GM23338 (cell line): ENCODE results near the gene ANGPTL3. TPM values are rescaled to one million over a fixed set of nuclear protein-coding genes. Genes with fewer than 3 reads are reported as not detected.

Source experiments
- ATAC-seq: fragments of 200-7000 bp; cut with Tn5 transposase; 3 replicates; pipeline ENCODE4 v1.9.1; 2020
- DNase-seq: peaks from one replicate; pipeline ENCODE4 v3.0.0-alpha.2; 2015; ENCODE audit warnings: low spot score
- H2AFZ ChIP-seq: fragments of 200-600 bp; sonication (generic); 2 replicates; pipeline ENCODE4 v1.8.0; 2016; ENCODE audit warnings: antibody characterized with exemption, mild to moderate bottlenecking, moderate library complexity
- H3F3A ChIP-seq: fragments of 200-600 bp; sonication (generic); replicated peaks from 2 replicates; pipeline ENCODE4 v1.8.0; 2017; ENCODE audit warnings: antibody characterized with exemption, mixed run types, low read depth
- H3K27ac ChIP-seq: fragments of 200-600 bp; sonication (generic); 2 replicates; pipeline ENCODE4 v1.6.1; 2016; ENCODE audit warnings: low read depth
- H3K27me3 ChIP-seq: fragments of 200-600 bp; sonication (generic); 2 replicates; pipeline ENCODE4 v1.8.0; 2016; ENCODE audit warnings: mild to moderate bottlenecking, mixed run types, moderate library complexity; ENCODE audit not compliant: insufficient read depth
- H3K36me3 ChIP-seq: fragments of 200-600 bp; sonication (generic); 2 replicates; pipeline ENCODE4 v1.8.0; 2016; ENCODE audit warnings: mild to moderate bottlenecking; ENCODE audit not compliant: insufficient read depth
- H3K4me1 ChIP-seq: fragments of 200-600 bp; sonication (generic); 2 replicates; pipeline ENCODE4 v1.8.0; 2016; ENCODE audit warnings: mild to moderate bottlenecking, moderate library complexity; ENCODE audit not compliant: insufficient read depth
- H3K4me2 ChIP-seq: fragments of 200-600 bp; sonication (generic); 2 replicates; pipeline ENCODE4 v1.7.1; 2017; ENCODE audit warnings: mixed run types
- H3K4me3 ChIP-seq: fragments of 200-600 bp; sonication (generic); 2 replicates; pipeline ENCODE4 v1.6.1; 2016; ENCODE audit warnings: mixed run types
- H3K79me2 ChIP-seq: fragments of 200-600 bp; sonication (generic); replicated peaks from 2 replicates; pipeline ENCODE4 v1.8.0; 2017; ENCODE audit warnings: mild to moderate bottlenecking; ENCODE audit not compliant: insufficient read depth
- H3K9me2 ChIP-seq: fragments of 200-600 bp; sonication (generic); 2 replicates; pipeline ENCODE4 v1.8.0; 2017; ENCODE audit not compliant: insufficient read depth
- H4K20me1 ChIP-seq: fragments of 200-600 bp; sonication (generic); replicated peaks from 2 replicates; pipeline ENCODE4 v1.8.0; 2017; ENCODE audit warnings: mild to moderate bottlenecking; ENCODE audit not compliant: insufficient read depth
- H3K27ac Mint-ChIP-seq: 2 replicates; pipeline ENCODE4 v1.8.0; 2020; ENCODE audit warnings: inconsistent platforms, mild to moderate bottlenecking, moderate library complexity, mixed read lengths
- H3K27me3 Mint-ChIP-seq: 3 replicates; pipeline ENCODE4 v1.8.0; 2022; ENCODE audit warnings: low read depth, mild to moderate bottlenecking, moderate library complexity, mixed read lengths, inconsistent platforms; ENCODE audit not compliant: insufficient read depth, poor library complexity
- H3K36me3 Mint-ChIP-seq: 3 replicates; pipeline ENCODE4 v1.8.0; 2021; ENCODE audit warnings: low read depth, mild to moderate bottlenecking, inconsistent platforms, moderate library complexity, mixed read lengths
- H3K4me1 Mint-ChIP-seq: 3 replicates; pipeline ENCODE4 v1.8.0; 2020; ENCODE audit warnings: mild to moderate bottlenecking, inconsistent platforms, mixed read lengths
- H3K4me3 Mint-ChIP-seq: 3 replicates; pipeline ENCODE4 v1.8.0; 2021; ENCODE audit warnings: moderate library complexity, mild to moderate bottlenecking, inconsistent platforms, mixed read lengths
- H3K9me3 Mint-ChIP-seq: 3 replicates; pipeline ENCODE4 v1.8.0; 2020; ENCODE audit warnings: moderate library complexity, mild to moderate bottlenecking, inconsistent platforms, mixed read lengths
- CREB1 ChIP-seq: fragments of 250-450 bp; sonication (Bioruptor Pico); IDR thresholded peaks from 2 replicates; pipeline ENCODE4 v1.5.0; 2020; ENCODE audit warnings: low read depth, mild to moderate bottlenecking, moderate library complexity
- CTCF ChIP-seq, 2 experiments: fragments of 200-600 bp in 1 of 2; sonication (generic) in 1 of 2; conservative IDR thresholded peaks; 2 replicates each; pipeline versions ENCODE4 v1.5.1 to v1.6.1; 2016 to 2017; ENCODE audit warnings: antibody characterized with exemption in 2 of 2, low read depth in 2 of 2, mild to moderate bottlenecking in 2 of 2, moderate library complexity in 1 of 2
- ETS1 ChIP-seq: IDR thresholded peaks from 2 replicates; pipeline ENCODE4 v1.6.1; 2016; ENCODE audit warnings: antibody characterized with exemption
- EZH2 ChIP-seq: fragments of 200-600 bp; sonication (generic); IDR thresholded peaks from one replicate; pipeline ENCODE4 v1.8.0; 2017; ENCODE audit warnings: antibody characterized with exemption, mild to moderate bottlenecking, low read depth; ENCODE audit not compliant: unreplicated experiment
- EZH2phosphoT487 ChIP-seq: fragments of 200-600 bp; sonication (generic); IDR thresholded peaks from one replicate; pipeline ENCODE4 v1.8.1; 2018; ENCODE audit warnings: antibody characterized with exemption; ENCODE audit not compliant: unreplicated experiment
- NANOG ChIP-seq: IDR thresholded peaks from 2 replicates; pipeline ENCODE4 v1.6.1; 2016; ENCODE audit warnings: antibody characterized with exemption, borderline replicate concordance
- POLR2AphosphoS5 ChIP-seq: IDR thresholded peaks from 2 replicates; pipeline ENCODE4 v1.6.1; 2016; ENCODE audit warnings: antibody characterized with exemption, low read depth
- REST ChIP-seq: IDR thresholded peaks from one replicate; pipeline ENCODE4 v1.6.1; 2018; ENCODE audit warnings: antibody characterized with exemption; ENCODE audit not compliant: unreplicated experiment
- STAT1 ChIP-seq: IDR thresholded peaks from one replicate; pipeline ENCODE4 v1.6.1; 2016; ENCODE audit warnings: antibody characterized with exemption; ENCODE audit not compliant: unreplicated experiment
- ZNF114 ChIP-seq: fragments of 250-450 bp; sonication (Bioruptor Pico); IDR thresholded peaks from 2 replicates; pipeline ENCODE4 v1.5.0; 2020; ENCODE audit warnings: mild to moderate bottlenecking, moderate library complexity
- ZNF331 ChIP-seq: fragments of 250-450 bp; sonication (Bioruptor Pico); IDR thresholded peaks from 2 replicates; pipeline ENCODE4 v1.5.0; 2020; ENCODE audit warnings: low read depth, mild to moderate bottlenecking, moderate library complexity
- ZNF462 ChIP-seq: fragments of 250-450 bp; sonication (Bioruptor Pico); IDR thresholded peaks from 2 replicates; pipeline ENCODE4 v1.5.0; 2020; ENCODE audit warnings: mild to moderate bottlenecking, moderate library complexity
- polyA plus RNA-seq: library from polyadenylated mRNA; unstranded; fragments of >200 nt; fragmentation: Nextera tagmentation; extraction: Ambion mirVana; gene quantifications from 2 replicates; pipeline ENCODE4 v1.2.1, GENCODE V29; 2016
- total RNA-seq: library from RNA; depleted of rRNA; stranded (reverse); fragments of >200 nt; shearing (Covaris generic); gene quantifications from 2 replicates; pipeline ENCODE4 v1.2.3, GENCODE V29; 2014

Gene ANGPTL3
- total and polyA plus RNA-seq, 2 experiments from 2014 or later: 0.16 TPM; not detected in 1

GRCh38 chr1:62599044-62599443 lies 1.7 kb downstream of the ANGPTL3 start:
- 0 out of 2 replicates have a peak, but pooled peaks cover 2% of the 10 kb centered on the region for H3K4me1 ChIP-seq
- no peak overlapping the region for H3K4me3 ChIP-seq
- Mint-ChIP-seq H3K27me3 (no peaks in the 10 kb centered on the region), H3K36me3 (no peaks in the 10 kb centered on the region), H3K27ac (no peak overlapping the region), H3K4me3 (no peak overlapping the region), H3K9me3 (no peaks in the 10 kb centered on the region), H3K4me1 (peaks cover under 1% of the 10 kb centered on the region; the same call in 1 of the 3 replicates)
- TF ChIP-seq STAT1 (no peak), ZNF114 (CRISPR knock-in tag) (no peak), REST (no peak), ZNF462 (CRISPR knock-in tag) (no peak), ETS1 (no peak), EZH2 (no peak), EZH2phosphoT487 (no peak), ZNF331 (CRISPR knock-in tag) (no peak), CTCF (conservative IDR thresholded peaks at IDR 0.05; ENCODE audit: low read depth in 2 of 2) (no peak), NANOG (no peak), CREB1 (no peak), POLR2AphosphoS5 (no peak)
- DNase-seq (no peak), ATAC-seq (no peak)
- no peak overlapping the region for H2AFZ ChIP-seq
- H3K27ac ChIP-seq: 0 out of 2 replicates have a peak overlapping the region, but pooled peaks have one; percentile 24
- no peaks in the 10 kb centered on the region for H3K27me3 ChIP-seq
- H3K36me3 ChIP-seq: no peaks in the 10 kb centered on the region
- H4K20me1 ChIP-seq: no peaks in the 10 kb centered on the region
- no peaks in the 10 kb centered on the region for H3K9me2 ChIP-seq
- no peaks in the 10 kb centered on the region for H3K79me2 ChIP-seq
- H3F3A ChIP-seq: no peaks in the 10 kb centered on the region
- H3K4me2 ChIP-seq: no peak overlapping the region
